K562 (cell line): ENCODE results near the gene ZMYND8. TPM values are rescaled to one million over a fixed set of nuclear protein-coding genes. Genes with fewer than 3 reads are reported as not detected.

Source experiments
- BRD9 ChIP-seq: fragments of 450-650 bp; IDR thresholded peaks from 2 replicates; pipeline ENCODE4 v1.6.1; 2018; ENCODE audit warnings: low read depth; ENCODE audit not compliant: partially characterized antibody
- CBFA2T2 ChIP-seq: fragments of 450-650 bp; conservative IDR thresholded peaks from 2 replicates; pipeline ENCODE4 v1.6.1; 2017; ENCODE audit warnings: mild to moderate bottlenecking
- CEBPB ChIP-seq: fragments of 450-650 bp; IDR thresholded peaks from 2 replicates; pipeline ENCODE4 v1.6.1; 2016; ENCODE audit warnings: missing genetic modification characterization, missing compliant biosample characterization
- CHD1 ChIP-seq: fragments of 200-600 bp; sonication (generic); IDR thresholded peaks from one replicate; pipeline ENCODE4 v1.6.1; 2012; ENCODE audit warnings: mild to moderate bottlenecking, moderate library complexity, low read length, inconsistent platforms
- EWSR1 ChIP-seq: fragments of 450-650 bp; IDR thresholded peaks from 2 replicates; pipeline ENCODE4 v1.6.1; 2018; ENCODE audit warnings: borderline replicate concordance, mild to moderate bottlenecking, low read depth, moderate library complexity; ENCODE audit not compliant: partially characterized antibody
- FOXP1 ChIP-seq: sonication (generic); formaldehyde crosslinking; IDR thresholded peaks from 2 replicates; pipeline ENCODE4 v1.8.0; 2022; ENCODE audit warnings: mild to moderate bottlenecking, missing genetic modification reagents
- HIVEP1 ChIP-seq: fragments of 250-450 bp; sonication (Bioruptor Pico); IDR thresholded peaks from 2 replicates; pipeline ENCODE4 v1.4.0; 2020; ENCODE audit warnings: mild to moderate bottlenecking
- MECOM ChIP-seq: fragments of 250-450 bp; sonication (Bioruptor Pico); IDR thresholded peaks from 2 replicates; pipeline ENCODE4 v1.8.0; 2022; ENCODE audit warnings: inconsistent platforms
- MEF2D ChIP-seq: conservative IDR thresholded peaks from 2 replicates; pipeline ENCODE4 v1.6.1; 2016; ENCODE audit warnings: low read depth, missing genetic modification characterization, missing compliant biosample characterization
- MYC ChIP-seq, 2 experiments: fragments of 250-450 bp in 1 of 2; sonication (Bioruptor Pico) in 1 of 2; IDR thresholded peaks; 2 replicates each; pipeline versions ENCODE4 v1.5.1 to v1.6.1; 2012 to 2021; ENCODE audit warnings: low read depth in 2 of 2, borderline replicate concordance in 1 of 2, improper control_type of control experiment in 1 of 2, low read length in 1 of 2, mild to moderate bottlenecking in 1 of 2, moderate library complexity in 1 of 2
- NFRKB ChIP-seq: fragments of 450-650 bp; IDR thresholded peaks from 2 replicates; pipeline ENCODE4 v1.6.1; 2016; ENCODE audit warnings: low read depth
- NRF1 ChIP-seq, 2 experiments: fragments of 450-650 bp; IDR thresholded peaks in 1 of 2; conservative IDR thresholded peaks in 1 of 2; 2 replicates each; pipeline ENCODE4 v1.6.1; 2014; ENCODE audit warnings: mild to moderate bottlenecking in 2 of 2
- PHTF2 ChIP-seq: fragments of 250-450 bp; sonication (Bioruptor Pico); IDR thresholded peaks from 2 replicates; pipeline ENCODE4 v1.5.0; 2021; ENCODE audit warnings: mild to moderate bottlenecking
- POLR2B ChIP-seq: fragments of 450-650 bp; IDR thresholded peaks from 2 replicates; pipeline ENCODE4 v1.6.1; 2018; ENCODE audit warnings: low read depth; ENCODE audit not compliant: partially characterized antibody
- RBFOX2 ChIP-seq: fragments of 200-400 bp; formaldehyde crosslinking; IDR thresholded peaks from 2 replicates; pipeline ENCODE4 v1.6.1; 2017; ENCODE audit warnings: low read depth, mild to moderate bottlenecking, low read length, moderate library complexity
- STAT5A ChIP-seq: IDR thresholded peaks from 2 replicates; pipeline ENCODE4 v1.6.1; 2012; ENCODE audit warnings: low read length, inconsistent platforms, borderline replicate concordance
- ZNF175 ChIP-seq: fragments of 200-800 bp; sonication (Bioruptor generic); IDR thresholded peaks from 2 replicates; pipeline ENCODE4 v1.6.1; 2016; ENCODE audit warnings: low read depth, mild to moderate bottlenecking, missing genetic modification characterization, missing compliant biosample characterization
- ZNF76 ChIP-seq: fragments of 250-450 bp; sonication (Bioruptor Pico); IDR thresholded peaks from 2 replicates; pipeline ENCODE4 v1.4.0; 2020; ENCODE audit warnings: mild to moderate bottlenecking, moderate library complexity, borderline replicate concordance
- polyA plus RNA-seq, 8 experiments: library from polyadenylated mRNA; depleted of rRNA in 4 of 8; stranded (reverse) in 5 of 8; unstranded in 3 of 8; fragments of >200 nt; fragmentation: Nextera tagmentation in 2 of 8; fragmentation: Illumina TruSeq in 1 of 8; extraction: Ambion mirVana in 2 of 8; extraction: Trizol in 1 of 8; gene quantifications; 2 replicates each; pipeline versions ENCODE4 v1.2.1 to v1.2.3, GENCODE V29; 2011 to 2014; ENCODE audit warnings: inconsistent platforms in 1 of 8, missing spikeins in 1 of 8
- total RNA-seq, 7 experiments: library from RNA; depleted of rRNA in 6 of 7; stranded (reverse); fragments of >200 nt in 6 of 7; fragmentation: Illumina TruSeq in 2 of 7; extraction: Trizol in 2 of 7; gene quantifications; 2 replicates each; pipeline versions ENCODE4 v1.2.1 to v1.2.3, GENCODE V29; 2011 to 2021; ENCODE audit warnings: low replicate concordance in 1 of 7
- TF ChIP-seq, protein P1 (sequence below): fragments of 450-650 bp; conservative IDR thresholded peaks from 2 replicates; pipeline ENCODE4 v1.6.1; 2016; ENCODE audit warnings: missing genetic modification characterization, low read depth, mild to moderate bottlenecking, missing compliant biosample characterization, moderate library complexity
- TF ChIP-seq, protein P2 (sequence below): fragments of 450-650 bp; IDR thresholded peaks from 2 replicates; pipeline ENCODE4 v1.6.1; 2016; ENCODE audit warnings: borderline replicate concordance
- TF ChIP-seq, protein P3 (sequence below): fragments of 250-450 bp; sonication (Bioruptor Pico); IDR thresholded peaks from 2 replicates; pipeline ENCODE4 v1.5.0; 2021; ENCODE audit warnings: mild to moderate bottlenecking, borderline replicate concordance

ZMYND8 gene
- total and polyA plus RNA-seq, 9 of the 15 experiments (the other 6 are each of a cell fraction or from before 2014, with no cell fraction given), result 31.8 to 148 (median 71.9) TPM

DNA sequence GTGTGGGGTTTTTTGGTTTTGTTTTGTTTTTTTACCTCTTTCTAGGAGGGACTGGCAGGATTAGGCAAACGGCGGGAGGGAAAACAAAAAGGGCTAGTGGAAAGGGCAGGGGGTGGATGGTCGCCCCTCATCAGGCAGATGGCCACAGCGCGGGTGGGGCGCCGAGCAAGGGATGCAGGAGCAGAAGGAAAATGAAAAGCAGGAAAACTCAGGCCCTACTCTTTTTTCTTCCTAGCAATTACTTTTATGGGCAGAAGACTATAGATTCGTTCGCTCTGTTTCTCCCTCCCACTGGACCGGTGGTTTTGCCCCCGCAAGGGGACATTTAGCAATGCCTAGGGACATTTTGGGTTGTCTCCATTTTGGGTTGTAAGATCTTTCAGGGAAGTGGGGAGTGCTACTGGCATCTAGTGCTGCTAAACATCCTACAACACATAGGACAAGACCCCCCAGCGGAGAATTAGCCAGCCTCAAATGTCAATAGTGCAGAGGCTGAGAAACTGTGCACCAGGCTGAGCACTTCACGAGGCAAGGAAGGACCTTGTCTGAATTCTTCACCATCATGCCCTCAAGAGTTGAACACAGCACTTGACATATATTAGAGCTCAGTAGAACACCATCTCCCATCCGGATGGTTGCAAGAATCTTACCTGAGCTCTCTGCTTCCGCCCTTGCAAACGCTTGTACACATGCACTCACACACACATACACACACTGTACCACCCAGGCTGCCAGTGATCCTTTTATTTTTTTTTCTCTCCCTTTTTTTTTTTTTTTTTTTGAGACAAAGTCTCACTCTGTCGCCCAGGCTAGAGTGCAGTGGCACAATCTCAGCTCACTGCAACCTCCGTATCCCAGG, 4.8 kb upstream of the ZMYND8 start (continued):
- no peak for TF ChIP-seq MYC (IDR thresholded peaks at IDR 0.05; ENCODE audit: low read depth, low read length)
- TF ChIP-seq MYC (CRISPR knock-in tag; IDR thresholded peaks at IDR 0.05; ENCODE audit: borderline replicate concordance, low read depth), result peak; percentile 54; the same call in 1 of the 2 replicates
- TF ChIP-seq, protein P1, sequence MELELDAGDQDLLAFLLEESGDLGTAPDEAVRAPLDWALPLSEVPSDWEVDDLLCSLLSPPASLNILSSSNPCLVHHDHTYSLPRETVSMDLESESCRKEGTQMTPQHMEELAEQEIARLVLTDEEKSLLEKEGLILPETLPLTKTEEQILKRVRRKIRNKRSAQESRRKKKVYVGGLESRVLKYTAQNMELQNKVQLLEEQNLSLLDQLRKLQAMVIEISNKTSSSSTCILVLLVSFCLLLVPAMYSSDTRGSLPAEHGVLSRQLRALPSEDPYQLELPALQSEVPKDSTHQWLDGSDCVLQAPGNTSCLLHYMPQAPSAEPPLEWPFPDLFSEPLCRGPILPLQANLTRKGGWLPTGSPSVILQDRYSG, result 0 out of 2 replicates have a peak, but pooled peaks have one; percentile 29
- TF ChIP-seq BRD9, result peak; percentile 57
- no peak for TF ChIP-seq EWSR1
- TF ChIP-seq STAT5A, result no peak
- TF ChIP-seq CEBPB (tag), result peak; percentile 22; the same call in 1 of the 2 replicates
- TF ChIP-seq, protein P2, sequence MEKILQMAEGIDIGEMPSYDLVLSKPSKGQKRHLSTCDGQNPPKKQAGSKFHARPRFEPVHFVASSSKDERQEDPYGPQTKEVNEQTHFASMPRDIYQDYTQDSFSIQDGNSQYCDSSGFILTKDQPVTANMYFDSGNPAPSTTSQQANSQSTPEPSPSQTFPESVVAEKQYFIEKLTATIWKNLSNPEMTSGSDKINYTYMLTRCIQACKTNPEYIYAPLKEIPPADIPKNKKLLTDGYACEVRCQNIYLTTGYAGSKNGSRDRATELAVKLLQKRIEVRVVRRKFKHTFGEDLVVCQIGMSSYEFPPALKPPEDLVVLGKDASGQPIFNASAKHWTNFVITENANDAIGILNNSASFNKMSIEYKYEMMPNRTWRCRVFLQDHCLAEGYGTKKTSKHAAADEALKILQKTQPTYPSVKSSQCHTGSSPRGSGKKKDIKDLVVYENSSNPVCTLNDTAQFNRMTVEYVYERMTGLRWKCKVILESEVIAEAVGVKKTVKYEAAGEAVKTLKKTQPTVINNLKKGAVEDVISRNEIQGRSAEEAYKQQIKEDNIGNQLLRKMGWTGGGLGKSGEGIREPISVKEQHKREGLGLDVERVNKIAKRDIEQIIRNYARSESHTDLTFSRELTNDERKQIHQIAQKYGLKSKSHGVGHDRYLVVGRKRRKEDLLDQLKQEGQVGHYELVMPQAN, result no peak
- TF ChIP-seq, protein P3, sequence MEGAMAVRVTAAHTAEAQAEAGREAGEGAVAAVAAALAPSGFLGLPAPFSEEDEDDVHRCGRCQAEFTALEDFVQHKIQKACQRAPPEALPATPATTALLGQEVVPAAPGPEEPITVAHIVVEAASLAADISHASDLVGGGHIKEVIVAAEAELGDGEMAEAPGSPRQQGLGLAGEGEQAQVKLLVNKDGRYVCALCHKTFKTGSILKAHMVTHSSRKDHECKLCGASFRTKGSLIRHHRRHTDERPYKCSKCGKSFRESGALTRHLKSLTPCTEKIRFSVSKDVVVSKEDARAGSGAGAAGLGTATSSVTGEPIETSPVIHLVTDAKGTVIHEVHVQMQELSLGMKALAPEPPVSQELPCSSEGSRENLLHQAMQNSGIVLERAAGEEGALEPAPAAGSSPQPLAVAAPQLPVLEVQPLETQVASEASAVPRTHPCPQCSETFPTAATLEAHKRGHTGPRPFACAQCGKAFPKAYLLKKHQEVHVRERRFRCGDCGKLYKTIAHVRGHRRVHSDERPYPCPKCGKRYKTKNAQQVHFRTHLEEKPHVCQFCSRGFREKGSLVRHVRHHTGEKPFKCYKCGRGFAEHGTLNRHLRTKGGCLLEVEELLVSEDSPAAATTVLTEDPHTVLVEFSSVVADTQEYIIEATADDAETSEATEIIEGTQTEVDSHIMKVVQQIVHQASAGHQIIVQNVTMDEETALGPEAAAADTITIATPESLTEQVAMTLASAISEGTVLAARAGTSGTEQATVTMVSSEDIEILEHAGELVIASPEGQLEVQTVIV (CRISPR knock-in tag), result no peak
- peak; percentile 66; the same call in 1 of the 2 replicates for TF ChIP-seq NFRKB
- peak; percentile 49 for TF ChIP-seq POLR2B
- 0 out of 2 replicates have a peak, but pooled peaks have one; percentile 66 for TF ChIP-seq FOXP1
- peak; percentile 60 for TF ChIP-seq RBFOX2
- 0 out of 2 replicates have a peak, but pooled peaks have one; percentile 42 for TF ChIP-seq ZNF76 (CRISPR knock-in tag)
- TF ChIP-seq MEF2D (tag), result no peak
- 0 out of 4 replicates have a peak, but pooled peaks of 1 of the 2 experiments have one; percentile 16 for TF ChIP-seq NRF1 (conservative IDR thresholded peaks at IDR 0.05 in 1 of 2, IDR thresholded peaks at IDR 0.05 in 1 of 2)
- 0 out of 2 replicates have a peak, but pooled peaks have one; percentile 7 for TF ChIP-seq MECOM
- TF ChIP-seq CBFA2T2, result no peak
- TF ChIP-seq ZNF175, result 0 out of 2 replicates have a peak, but pooled peaks have one; percentile 9
- no peak for TF ChIP-seq PHTF2 (CRISPR knock-in tag)
- TF ChIP-seq CHD1, result no peak
- no peak for TF ChIP-seq HIVEP1 (CRISPR knock-in tag)
